Head of caudate nucleus (tissue), 42 donors: ENCODE data around the gene DCN.
A peak's percentile ranks its signal among the peaks of the same experiment; 100 is the strongest.

ENCODE experiments used
- DNase-seq, 42 donors: peaks; one replicate each; pipeline versions ENCODE4 v3.0.0 to v3.0.0-alpha.2; 2020 to 2021; ENCODE audit warnings: mixed read lengths in 7 of 42
- intact Hi-C: fragments of 100-400 bp; cut with DNase I; formaldehyde crosslinking; loops from one replicate; pipeline ENCODE4 v1.15.0; 2022

DCN gene

DNA sequence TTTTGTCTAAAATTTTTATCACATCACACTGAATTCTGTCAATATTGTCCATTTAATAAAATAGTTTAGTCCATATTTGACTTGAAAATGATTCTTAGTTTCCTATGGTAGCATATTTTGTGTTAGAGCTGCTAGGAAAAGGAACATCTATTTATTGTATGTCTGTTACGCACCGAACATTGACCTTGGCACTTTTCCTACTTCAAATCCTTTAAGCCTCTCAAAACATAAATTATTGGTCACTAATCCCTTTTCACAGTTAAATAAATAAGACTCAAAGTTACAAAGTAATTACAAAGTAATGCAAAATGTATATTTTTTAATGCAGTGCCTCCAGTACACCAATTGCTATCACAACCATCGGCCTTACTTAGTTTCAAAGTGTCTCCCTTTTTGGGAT, 28.5 kb downstream of the DCN start:
- intact Hi-C loops, result no loop called here
- DNase-seq, result no peak

DNA sequence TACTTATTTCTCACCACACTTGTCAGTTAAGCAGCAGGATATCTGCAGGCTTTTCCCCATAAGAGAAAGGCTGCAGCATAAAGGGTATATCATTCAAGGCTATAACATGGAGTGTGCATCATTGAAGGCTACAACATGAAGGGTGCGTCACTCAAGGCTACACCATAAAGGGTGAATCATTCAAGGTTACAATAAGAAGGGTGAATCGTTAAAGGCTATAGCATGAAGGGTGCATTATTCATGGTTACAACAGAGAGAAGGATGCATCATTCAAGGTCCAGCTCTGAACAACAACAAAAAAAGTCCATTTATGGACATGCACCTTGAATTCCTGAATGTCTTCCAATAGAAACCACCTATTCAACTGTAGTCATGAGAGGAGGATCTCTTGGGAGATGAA, 38.6 kb downstream of the DCN start:
- intact Hi-C loops, result no loop called here
- no peak for DNase-seq

DNA sequence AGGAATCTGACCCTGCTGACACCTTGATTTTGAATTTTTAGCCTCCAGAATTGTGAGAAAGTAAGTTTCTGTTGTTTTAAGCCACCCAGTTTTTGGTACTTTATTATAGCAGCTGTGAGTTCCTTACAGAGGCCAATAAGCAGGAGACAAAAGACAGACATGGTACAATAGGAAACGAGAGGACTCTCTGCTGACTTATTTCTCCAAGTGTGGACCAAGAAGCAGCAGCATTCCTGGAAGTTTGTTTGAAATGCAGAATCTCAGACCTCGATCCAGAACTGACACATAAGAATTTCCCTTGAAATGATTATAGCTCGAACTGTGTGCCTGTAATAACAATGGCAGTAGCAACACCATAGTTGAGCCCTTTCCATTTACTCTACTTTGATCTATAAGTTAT, 39.4 kb downstream of the DCN start:
- DNase-seq, result no peak
- intact Hi-C loops, result no loop called here

DNA sequence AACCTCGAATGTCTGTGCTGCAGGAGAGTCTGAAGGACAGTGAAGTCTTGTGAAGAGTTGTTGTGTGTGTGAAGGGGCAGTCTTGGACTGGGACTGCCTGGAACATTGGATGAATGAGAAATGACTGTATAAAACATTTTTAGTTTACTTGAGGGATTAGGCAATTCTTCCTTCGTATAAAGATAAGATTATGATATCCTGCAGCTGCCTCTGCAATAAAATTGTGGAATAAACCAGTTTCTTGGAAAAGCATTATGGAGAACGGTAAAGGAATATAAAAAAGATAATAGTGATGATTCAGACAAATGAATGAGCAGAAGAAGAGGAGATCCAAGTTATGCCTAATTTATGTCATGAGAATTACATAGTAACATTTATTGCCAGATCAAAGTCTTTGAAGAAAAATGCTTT, 40.4 kb downstream of the DCN start:
- no peak for DNase-seq
- intact Hi-C loops, result no loop called here

DNA sequence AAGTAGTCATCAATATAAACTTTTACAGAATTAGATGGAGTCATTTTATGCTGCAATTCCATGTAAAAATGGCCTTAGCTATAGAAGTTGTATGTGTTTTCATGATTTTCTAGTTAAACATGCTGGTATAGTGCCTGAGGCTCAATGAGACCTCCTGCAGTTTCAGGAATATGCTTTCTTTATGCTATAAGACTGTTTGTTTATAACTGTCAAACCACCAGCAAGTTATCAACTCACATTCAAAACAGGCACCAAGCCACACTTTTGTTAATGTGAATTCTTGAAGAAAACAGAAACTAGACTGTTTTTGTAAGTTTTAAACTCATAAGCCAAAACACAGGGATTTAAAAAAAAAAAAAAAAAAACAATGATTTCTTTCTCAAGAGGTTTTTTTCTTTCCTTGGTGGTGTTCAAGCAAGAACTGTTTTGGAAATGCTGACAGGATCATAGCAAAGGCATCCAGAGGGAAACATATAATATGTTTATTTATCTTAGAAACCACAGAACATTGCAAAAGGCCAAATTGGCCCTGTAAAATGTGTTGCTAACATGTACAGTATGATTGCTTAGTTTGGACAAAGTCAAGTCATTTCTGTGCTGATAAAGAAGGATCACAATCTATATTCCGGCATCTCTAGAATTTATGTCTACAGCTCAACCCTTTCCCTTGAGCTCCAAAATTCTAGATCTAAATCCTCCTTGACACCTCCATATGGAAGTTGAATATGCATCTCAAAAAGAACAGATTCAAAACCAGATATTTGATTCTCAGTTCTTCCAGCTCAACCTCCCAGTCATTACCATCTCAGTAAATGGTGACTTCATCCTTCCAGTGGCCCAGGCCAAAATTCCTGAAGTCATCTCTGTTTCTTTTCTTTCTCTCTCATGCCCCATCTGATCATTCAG, 42.3 kb downstream of the DCN start:
- no peak for DNase-seq
- intact Hi-C loops, result no loop called here

DNA sequence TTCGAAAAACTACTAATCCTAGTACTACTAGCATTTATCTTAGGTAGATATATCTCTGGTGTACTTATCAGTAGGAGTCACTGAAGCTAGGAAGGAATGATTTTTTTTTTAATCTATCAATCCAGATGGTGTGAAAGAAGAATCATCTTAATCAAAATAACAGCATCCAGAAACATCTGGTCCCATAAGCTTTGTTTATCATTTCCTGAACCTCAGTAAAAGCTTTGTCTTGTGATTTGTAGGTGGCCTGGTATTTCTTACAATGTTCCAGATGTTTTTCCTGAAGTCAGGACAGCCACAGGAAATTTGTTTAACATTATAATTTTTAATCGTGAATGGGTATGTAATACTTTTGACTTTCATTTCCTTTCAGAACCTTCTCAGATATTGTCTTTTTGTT, 43.3 kb downstream of the DCN start:
- intact Hi-C loops, result no loop called here
- no peak for DNase-seq

DNA sequence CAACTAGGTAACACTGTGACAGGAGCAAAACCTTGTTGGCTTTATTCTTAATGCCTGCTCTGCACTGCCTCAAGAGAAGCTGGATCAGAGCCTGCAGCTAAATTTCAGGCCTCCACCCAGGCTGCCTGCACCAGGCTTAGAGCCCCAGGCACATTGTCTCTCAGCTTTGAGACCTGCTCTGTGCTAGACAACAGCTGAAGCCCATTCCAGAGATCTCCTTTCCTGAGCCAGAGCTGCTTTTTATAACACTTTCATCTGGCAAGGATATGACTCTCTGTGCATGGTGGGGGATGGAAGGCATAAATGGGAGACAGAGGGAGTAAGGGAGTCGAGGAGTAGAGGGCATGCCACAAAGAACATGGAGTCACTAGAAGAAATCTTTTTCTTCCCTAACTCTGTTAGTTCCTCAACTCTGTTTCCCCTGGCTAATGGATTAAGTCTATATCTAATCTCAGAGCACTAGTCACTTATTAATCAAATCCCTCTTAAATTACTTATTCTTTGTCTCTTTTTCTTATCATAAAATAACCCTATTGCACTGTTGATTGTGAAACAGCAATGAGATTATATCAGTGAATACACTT, 44.2 kb downstream of the DCN start:
- DNase-seq, result no peak
- intact Hi-C loops, result no loop called here

DNA sequence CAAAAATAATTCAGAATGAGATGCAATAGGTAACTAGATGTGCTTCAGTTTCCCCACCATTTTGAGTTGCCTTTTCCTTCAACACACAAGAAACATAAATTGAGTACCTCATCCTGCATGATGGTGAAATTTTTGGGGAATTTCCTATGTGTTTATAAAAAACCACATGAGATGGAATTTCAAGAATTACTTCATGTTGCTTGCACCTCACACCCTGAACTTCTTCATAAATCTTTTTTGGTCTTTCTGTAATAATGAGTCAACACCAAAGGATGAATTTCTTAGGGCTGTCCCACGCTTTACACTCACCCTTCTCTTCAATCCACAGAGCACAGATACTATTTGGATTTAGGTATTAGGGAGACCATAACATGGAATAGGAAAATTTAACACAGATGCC, 48.7 kb downstream of the DCN start:
- DNase-seq, result no peak
- intact Hi-C loops, result no loop called here

DNA sequence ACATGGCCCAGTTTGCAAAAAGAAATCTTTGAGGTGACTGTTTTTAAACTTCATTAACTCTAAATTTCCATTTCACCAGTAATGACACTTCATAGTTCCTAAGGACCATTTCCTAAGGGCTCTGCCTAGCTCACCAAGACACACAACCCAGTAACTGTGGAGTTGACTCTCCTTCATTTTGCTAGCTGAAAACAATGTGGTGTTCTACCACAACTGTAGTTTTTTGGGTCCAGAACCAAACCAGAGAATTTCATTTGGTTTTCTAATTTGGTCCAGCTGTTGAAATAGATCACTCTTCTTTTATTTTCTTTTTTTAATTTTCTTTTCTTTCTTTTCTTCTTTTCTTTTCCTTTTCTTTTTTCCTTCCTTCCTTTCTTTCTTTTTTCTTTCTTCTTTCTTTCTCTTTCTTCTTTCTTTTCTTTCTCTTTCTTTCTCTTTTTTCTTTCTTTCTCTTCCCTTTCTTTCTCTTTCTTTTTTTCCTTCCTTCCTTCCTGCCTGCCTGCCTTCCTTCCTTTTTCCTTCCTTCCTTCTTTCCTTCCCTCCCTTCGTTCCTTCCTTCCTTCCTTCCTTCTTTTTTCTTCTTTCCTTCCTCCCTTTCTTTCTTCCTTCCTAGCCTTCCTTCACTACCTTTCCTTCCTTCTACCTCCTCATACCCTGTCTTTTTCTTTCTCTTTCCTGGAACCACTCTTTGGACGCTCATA, 52.8 kb downstream of the DCN start:
- intact Hi-C loops, result no loop called here
- DNase-seq, result no peak

DNA sequence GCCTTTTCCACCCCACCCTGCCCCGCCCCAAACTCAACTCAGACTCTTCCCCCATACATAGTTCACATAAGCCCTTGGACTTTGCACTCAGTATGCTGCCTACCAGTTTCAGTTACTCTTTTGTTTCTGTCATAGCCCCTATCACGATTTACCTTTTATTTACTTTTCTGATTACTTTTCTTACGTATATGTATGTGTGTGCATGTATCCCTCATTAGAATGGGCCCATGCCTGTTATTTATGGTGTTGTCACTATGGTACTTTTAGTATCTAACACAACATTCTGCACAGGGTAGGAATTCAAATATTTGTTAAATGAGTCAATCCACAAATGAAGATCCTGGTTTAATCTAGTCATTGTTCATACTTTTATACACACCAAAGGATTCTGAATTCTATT, 54.9 kb downstream of the DCN start:
- no peak for DNase-seq
- intact Hi-C loops, result no loop called here

DNA sequence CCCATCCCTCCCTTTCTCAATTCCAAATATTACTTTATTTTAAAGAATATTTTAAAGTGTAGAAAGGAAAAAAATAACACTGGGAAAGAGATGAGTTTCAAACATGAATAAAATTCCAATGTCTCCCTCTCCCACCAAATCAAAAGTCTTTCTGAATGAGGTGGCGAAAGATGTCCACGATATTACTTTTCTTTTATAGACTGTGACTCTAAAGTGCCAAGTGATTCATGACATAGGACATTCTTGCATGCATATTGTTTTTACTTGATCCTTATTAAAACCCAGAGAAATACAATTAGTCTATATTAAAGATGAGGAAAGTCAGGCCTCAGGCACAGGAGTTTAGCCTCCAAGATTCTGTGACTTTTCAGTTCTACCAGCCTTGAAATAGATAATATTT, 55.3 kb downstream of the DCN start:
- DNase-seq, result no peak
- intact Hi-C loops, result no loop called here

DNA sequence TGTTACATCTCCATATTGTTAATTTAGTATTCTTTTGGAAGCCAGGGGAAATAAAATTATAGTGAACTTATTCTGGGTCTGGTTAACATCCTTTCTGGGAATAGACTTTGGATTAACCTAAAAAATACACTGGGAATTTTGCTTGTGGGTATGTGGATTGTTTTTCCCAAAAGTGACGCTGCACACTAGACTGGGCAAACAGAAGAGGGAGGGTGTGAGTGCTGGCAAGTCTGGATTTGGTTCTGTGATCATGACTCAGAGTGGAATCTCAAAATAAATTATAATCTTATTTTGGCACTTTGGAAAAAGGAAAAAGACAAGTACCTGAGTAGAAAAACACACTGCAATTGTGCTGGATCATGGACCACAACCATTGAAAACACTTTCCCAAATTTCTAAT, 56.1 kb downstream of the DCN start:
- no peak for DNase-seq
- intact Hi-C loops, result no loop called here

DNA sequence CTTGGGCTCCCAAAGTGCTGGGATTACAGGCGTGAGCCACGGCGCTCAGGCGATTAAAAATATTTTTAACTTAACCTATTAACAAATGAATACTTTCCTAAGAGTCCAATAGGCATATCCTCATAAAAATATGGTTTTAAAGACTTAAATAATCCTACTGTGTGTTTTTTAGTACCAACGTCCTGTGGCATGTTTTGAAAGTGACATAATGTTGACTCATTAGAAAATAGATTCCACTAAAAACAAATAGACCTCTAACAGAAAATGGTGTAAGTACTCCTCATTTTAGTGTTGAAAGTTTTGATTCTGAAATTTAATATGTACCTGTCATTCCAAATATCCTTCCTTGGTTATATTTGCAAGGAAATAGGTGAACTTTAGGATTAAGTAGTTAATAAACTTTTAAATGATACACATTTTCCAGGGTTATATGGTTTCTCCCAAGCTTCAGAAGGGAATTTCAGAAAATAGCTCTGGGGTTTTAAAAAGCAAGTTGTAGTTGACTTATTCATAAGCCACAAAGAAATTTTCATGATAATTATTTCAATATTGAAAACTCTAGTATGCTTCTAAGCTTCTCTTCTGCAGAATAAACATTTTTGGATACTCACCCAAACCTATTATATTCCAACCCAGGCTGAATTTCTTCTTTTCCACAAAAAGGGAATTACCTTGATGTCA, 59.2 kb downstream of the DCN start:
- no peak for DNase-seq
- intact Hi-C loops, result no loop called here

DNA sequence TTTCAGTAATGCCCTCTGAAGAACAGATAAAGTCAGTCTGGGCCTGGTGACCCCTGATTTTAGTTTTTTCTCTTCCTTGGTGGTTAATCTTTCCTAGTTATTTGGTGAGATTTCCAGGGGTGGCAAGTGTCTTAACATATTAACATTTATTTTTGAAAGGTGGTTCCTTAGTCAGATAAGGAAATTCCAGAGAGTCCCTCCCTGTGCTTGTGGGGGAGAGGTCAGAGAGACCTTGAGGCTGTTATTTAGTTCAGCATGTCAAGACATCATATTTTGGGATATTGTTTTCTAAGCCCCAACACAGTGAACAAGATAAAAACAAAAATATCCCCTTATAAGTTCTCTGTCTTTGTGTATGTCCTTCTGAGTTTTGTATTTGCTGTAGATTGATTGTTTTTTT, 61.8 kb downstream of the DCN start:
- intact Hi-C loops, result no loop called here

DNA sequence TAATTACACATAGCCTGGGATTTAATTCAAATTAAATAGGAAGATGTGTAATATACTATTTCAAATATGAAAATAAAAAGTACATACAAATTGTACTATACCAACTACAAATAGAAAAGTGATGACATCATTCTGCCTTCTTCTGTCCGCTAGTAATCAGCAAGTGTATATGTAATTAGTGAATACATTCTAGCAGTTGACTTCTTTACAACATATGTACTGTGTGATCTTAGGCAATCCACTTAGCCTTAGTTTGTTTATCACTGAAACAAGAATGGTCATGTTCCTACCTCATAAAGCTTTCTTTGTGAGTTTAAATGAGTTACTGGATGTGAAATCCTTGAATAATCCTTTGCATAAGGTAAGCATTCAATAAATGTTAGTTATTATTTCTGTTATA, 63.5 kb downstream of the DCN start:
- DNase-seq, result no peak
- intact Hi-C loops, result no loop called here

More for the DNA sequence above, 61.8 kb downstream of the DCN start:
- no peak for DNase-seq

DNA sequence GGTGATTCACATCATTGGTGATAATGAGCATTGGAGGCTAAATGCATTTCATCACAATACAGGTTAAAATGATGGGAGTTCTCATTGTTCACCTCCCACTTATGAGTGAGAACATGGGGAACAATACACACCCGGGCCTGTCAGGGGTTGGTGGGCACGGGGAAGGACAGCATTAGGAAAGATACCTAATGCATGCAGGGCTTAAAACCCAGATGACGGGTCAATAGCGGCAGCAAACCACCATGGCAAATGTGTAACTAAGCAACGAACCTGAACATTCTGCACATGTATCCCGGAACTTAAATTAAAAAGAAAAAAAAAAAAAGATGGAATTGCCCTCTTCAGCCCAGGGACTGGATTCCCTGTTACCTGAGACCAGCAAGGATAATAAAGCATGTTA, 69.0 kb downstream of the DCN start:
- intact Hi-C loops, result no loop called here
- no peak for DNase-seq

DNA sequence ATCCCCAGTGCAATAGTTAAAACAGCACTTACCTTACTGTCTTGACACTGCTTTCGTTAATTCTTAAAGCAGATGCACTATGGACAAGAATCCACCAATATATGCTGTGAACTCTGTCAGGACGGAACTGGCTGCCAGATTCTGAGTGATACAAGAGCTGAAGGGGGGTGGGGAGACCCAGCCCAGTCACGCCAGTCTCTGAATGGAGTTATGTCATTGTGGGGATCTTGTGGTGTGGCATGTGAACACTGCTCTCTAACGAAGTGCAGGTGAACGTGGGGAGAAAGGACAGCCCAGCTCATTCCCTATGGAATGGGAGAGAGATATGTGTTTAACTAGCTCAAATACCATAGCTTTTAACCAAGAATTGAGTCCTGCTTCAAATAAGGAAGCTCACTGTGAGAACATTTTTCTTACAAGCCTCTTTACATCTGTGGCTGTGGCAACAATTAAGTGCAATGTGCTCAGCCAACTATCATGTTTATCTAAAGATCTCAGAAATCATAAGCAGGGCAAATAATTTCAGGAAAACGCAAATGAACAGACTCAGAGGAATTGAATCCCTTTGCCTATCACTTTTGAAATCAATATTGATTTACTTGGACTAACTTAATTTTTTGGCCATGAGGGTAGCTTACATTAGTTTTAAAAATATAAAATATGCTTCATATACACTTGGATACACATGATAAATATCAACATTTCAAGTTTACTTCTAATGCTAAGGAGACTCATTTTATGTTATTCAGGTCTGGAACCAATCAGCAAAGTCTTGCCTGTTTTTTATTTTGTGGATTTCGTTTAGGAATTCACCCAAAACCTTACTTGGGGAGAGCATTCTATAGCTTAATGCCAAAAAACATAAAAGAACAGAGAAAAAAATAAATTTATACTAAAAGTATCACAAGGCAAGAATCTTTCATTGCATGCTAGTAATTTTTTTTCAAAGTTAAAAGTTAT, 71.0 kb downstream of the DCN start, which contains the start of gene LUM:
Gene LUM (minus strand): TSS at position 129 of the 960 bp plus-strand sequence. CDS start 2,515 bp downstream, outside the sequence.
- DNase-seq, result peak in 1 of 42 donors; percentile 1
- intact Hi-C loops, result no loop called here

DNA sequence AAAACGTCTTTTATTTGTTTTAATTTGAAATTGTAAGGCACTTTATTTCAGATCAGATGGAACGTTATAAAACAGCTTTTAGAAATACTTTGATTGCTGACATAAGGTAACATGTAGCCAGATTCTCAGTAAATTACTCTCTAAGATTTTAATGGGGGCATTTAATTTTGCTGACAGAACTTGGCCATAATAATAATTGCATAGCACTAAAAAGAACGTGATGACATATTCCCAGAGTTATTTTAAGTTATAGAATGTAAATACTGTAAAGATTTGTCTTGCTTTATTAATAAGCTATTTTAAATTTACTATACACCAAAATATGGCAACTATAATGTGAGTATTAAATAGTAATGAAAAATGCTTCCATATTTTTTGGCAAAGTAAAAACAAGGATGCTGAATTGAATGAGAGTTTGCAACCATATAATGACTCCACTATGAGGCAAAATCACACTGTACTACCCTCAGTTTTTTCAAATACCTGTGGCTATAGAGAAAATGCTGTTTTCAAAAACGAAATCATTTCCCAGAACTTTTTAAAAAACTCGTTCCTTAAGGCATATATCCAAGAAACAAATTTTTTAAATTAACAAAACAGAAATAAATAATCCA, 72.2 kb downstream of the DCN start:
- intact Hi-C loops, result no loop called here

More for the DNA sequence above, 72.2 kb downstream of the DCN start:
- DNase-seq, result no peak
